ENCODE results near the gene ALKAL2. TPM values are rescaled to one million over a fixed set of nuclear protein-coding genes. Genes with fewer than 3 reads are reported as not detected.

The ALKAL2 gene
- total and polyA plus RNA-seq, 8 donors = 21.2 to 93.6 (median 38.1) TPM

GRCh38 chr2:284896-285492 lies 2.9 kb downstream of the ALKAL2 start:
- ATAC-seq = no peak
- no peak for FAIRE-seq
- TF ChIP-seq CTCF (IDR thresholded peaks at IDR 0.05) = no peak
- Histone ChIP-seq H3K9me3 (no peaks in the 10 kb centered on the region), H3K4me1 (peaks cover 8 to 27% (median 14%) of the 10 kb centered on the region in 3 donors), H3K4me3 (peak overlapping the region in 1 of 4 donors; percentile 49), H3K27ac (peak overlapping the region in 3 of 4 donors; percentile 86 to 91 (median 88)), H3K27me3 (no peaks in the 10 kb centered on the region), H3K36me3 (peaks cover 0 to 22% (median 9%) of the 10 kb centered on the region in 3 donors)
- intact Hi-C loops (cut with DNase I) = loop anchor here in 1 of 3 donors (5.0 kb wide), 1 partner anchor 113 kb away; no protein-coding TSS in a partner anchor
- no peak for DNase-seq
- 53 to 62% methylated on average over 13 of the region's 13 CpGs for WGBS, 2 donors

GRCh38 chr2:283996-284794 lies 3.7 kb downstream of the ALKAL2 start:
- H3K27ac ChIP-seq = peak overlapping the region in 1 of 4 donors; percentile 88

GRCh38 chr2:282371-283263 lies 5.3 kb downstream of the ALKAL2 start:
- WGBS, 2 donors = 87 to 88% methylated on average over 12 of the region's 12 CpGs
- DNase-seq (no peak), ATAC-seq (no peak), FAIRE-seq (no peak)
- no peak overlapping the region for H3K27ac ChIP-seq
- H3K27me3 ChIP-seq = no peaks in the 10 kb centered on the region
- intact Hi-C loops (cut with DNase I) = no loop called here
- no peak for TF ChIP-seq CTCF (IDR thresholded peaks at IDR 0.05)
- peaks cover 21 to 45% (median 31%) of the 10 kb centered on the region in 3 donors for H3K4me1 ChIP-seq
- no peak overlapping the region for H3K4me3 ChIP-seq
- no peaks in the 10 kb centered on the region for H3K9me3 ChIP-seq
- H3K36me3 ChIP-seq = peaks cover 0 to 29% (median 22%) of the 10 kb centered on the region in 3 donors

More at GRCh38 chr2:283996-284794, 3.7 kb downstream of the ALKAL2 start:
- Histone ChIP-seq H3K9me3 (no peaks in the 10 kb centered on the region), H3K36me3 (peaks cover 0 to 24% (median 9%) of the 10 kb centered on the region in 3 donors), H3K4me1 (peaks cover 16 to 35% (median 21%) of the 10 kb centered on the region in 3 donors), H3K27me3 (no peaks in the 10 kb centered on the region), H3K4me3 (no peak overlapping the region)
- 91% methylated on average over 4 of the region's 4 CpGs for WGBS, 2 donors
- TF ChIP-seq CTCF (IDR thresholded peaks at IDR 0.05) = no peak
- intact Hi-C loops (cut with DNase I) = no loop called here
- no peak for FAIRE-seq
- no peak for DNase-seq
- no peak for ATAC-seq

- H3K4me3 ChIP-seq = no peak overlapping the region
- peaks cover 0 to 31% (median 29%) of the 10 kb centered on the region in 3 donors for H3K36me3 ChIP-seq
- peaks cover 21 to 45% (median 31%) of the 10 kb centered on the region in 3 donors for H3K4me1 ChIP-seq
- FAIRE-seq (no peak), ATAC-seq (no peak), DNase-seq (no peak)
- H3K27ac ChIP-seq = peak overlapping the region in 3 of 4 donors; percentile 9 to 63 (median 63)
- H3K9me3 ChIP-seq = no peaks in the 10 kb centered on the region
- WGBS, 2 donors = 90 to 95% methylated on average over 9 of the region's 9 CpGs
- H3K27me3 ChIP-seq = no peaks in the 10 kb centered on the region
- no peak for TF ChIP-seq CTCF (IDR thresholded peaks at IDR 0.05)
- intact Hi-C loops (cut with DNase I) = no loop called here
Measured at GRCh38 chr2:281381-281780, 6.5 kb downstream of the ALKAL2 start.

All from pancreas (tissue), 10 donors.